Rectal smooth muscle tissue (tissue), 1 donor: ENCODE measurements around the gene IKZF4.
"Not testable (repeated sequence)": the region's sequence is repeated elsewhere in the genome, so short reads cannot be mapped to it uniquely, and the experiment has no call there.

ENCODE experiments used
- H3K27ac ChIP-seq: one replicate; pipeline ENCODE4 v1.7.0; 2013; ENCODE audit warnings: low read depth, low read length, inconsistent platforms
- H3K27me3 ChIP-seq: one replicate; pipeline ENCODE4 v1.7.0; 2013; ENCODE audit warnings: low read length; ENCODE audit not compliant: control insufficient read depth, insufficient read depth
- H3K36me3 ChIP-seq: one replicate; pipeline ENCODE4 v1.7.0; 2013; ENCODE audit warnings: low read length; ENCODE audit not compliant: control insufficient read depth, insufficient read depth
- H3K4me1 ChIP-seq: one replicate; pipeline ENCODE4 v1.7.0; 2013; ENCODE audit warnings: low read length; ENCODE audit not compliant: control insufficient read depth, insufficient read depth
- H3K4me3 ChIP-seq: one replicate; pipeline ENCODE4 v1.7.0; 2013; ENCODE audit warnings: low read length
- H3K9ac ChIP-seq: one replicate; pipeline ENCODE4 v1.7.0; 2013; ENCODE audit warnings: low read length

Gene IKZF4

DNA sequence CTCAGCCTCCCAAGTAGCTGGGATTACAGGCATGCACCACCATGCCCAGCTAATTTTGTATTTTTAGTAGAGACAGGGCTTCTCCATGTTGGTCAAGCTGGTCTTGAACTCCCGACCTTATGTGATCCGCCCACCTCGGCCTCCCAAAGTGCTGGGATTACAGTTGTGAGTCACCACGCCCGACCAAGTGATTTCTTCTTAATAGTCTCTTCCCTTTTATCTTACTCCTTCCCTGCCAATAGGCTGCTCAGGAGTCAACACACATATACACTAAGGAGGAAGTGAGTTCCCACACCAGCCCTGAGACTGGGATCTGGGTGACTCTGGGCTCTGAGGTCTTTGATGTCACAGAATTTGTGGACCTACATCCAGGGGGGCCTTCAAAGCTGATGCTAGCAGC, 17.5 kb upstream of the IKZF4 start:
- H3K9ac ChIP-seq, H3K27ac ChIP-seq, H3K4me3 ChIP-seq, H3K27me3 ChIP-seq, H3K4me1 ChIP-seq: not testable (repeated sequence)
- peaks cover 11% of the 10 kb centered on the region for H3K36me3 ChIP-seq

DNA sequence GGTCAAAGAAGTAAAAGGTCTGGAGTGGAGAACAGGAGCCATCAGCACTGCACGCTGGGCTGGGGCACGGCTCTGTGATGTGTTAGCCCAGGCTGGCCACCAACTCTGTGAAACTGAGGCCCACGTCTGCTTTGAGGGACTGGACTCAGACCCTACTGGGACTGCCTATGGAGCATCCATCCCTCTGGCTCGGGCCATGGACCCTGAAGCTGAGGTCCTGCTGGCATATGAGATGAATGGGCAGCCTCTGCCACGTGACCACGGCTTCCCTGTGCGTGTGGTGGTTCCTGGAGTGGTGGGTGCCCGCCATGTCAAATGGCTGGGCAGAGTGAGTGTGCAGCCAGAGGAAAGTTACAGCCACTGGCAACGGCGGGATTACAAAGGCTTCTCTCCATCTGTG, 16.6 kb upstream of the IKZF4 start:
- Histone ChIP-seq H3K4me1 (peaks cover 3% of the 10 kb centered on the region), H3K27ac (no peak overlapping the region), H3K36me3 (peaks cover 11% of the 10 kb centered on the region), H3K9ac (no peak overlapping the region), H3K4me3 (no peak overlapping the region), H3K27me3 (no peaks in the 10 kb centered on the region)

DNA sequence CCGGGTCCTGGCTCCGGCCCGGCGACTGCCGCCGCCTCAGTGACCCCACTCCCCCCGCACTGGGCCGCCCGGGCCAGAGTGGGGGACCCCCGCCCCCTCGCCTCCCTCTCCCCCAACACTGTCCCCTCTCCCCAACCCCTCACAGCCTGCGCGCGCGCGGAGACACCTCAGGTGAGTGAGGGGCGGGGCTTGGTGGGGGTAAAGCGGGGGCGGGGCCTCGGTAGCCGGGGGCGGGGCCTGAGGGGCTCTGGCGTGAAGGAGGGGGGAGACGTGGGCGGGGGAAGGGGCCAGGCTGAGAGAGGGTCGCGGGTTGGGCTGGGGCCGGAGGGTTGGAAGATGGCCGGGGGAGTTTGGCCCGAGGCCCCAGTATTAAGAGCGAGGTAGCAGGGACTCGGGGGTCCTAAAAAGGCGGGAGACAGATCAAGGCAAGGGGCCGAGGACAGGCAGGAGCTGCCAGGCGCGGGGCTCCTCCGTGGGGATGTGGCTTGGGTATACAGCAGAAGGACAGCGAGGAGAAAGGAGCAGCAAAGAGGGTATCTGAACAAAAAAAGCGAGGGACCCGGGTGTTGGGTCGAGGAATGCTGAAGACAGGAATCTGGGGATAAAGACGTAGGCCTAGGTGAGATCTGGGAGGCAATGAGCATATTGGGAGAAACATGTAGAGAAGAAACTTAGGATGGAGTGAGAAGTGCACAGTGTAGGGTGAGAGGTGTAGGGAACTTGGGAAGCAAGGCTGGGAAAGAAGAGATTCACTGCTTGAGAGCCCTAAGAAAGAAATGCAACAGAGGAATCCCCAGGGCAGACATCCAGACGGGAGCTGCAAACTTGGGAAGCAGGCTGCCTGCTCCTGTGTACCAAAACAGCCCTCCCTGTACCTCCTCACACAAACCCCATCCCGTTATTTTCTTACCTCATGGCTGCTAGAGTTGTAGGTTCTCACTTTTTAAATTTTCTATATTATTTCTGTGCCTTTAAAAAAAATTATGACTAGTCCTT, 13.0 kb upstream of the IKZF4 start:
- Histone ChIP-seq H3K9ac (peak overlapping the region; percentile 77), H3K4me1 (peaks cover 3% of the 10 kb centered on the region), H3K27me3 (no peaks in the 10 kb centered on the region), H3K36me3 (peaks cover 11% of the 10 kb centered on the region), H3K27ac (peak overlapping the region; percentile 82), H3K4me3 (peak overlapping the region; percentile 75)

DNA sequence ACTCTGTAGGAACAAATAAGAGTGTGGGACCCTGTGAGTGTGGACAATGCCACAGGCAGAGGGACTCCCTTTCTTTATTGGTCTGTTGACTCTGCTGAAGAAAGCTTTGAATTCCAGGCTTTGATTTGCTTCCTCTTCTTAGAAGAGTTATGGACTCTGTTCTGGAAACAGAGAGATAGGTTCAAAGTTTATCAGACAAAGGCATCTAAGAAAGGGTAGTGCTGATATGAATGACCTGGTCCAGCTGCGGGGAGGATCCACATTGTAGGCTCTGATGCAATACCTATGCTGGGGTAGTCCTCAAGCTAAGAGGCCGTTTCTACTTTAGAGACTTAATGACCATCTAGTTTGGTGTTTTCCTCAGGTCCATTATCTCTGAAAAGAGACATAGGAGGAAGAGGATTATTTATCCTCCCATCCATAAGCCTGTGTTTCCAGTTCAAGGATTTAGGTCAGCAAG, 10.7 kb upstream of the IKZF4 start:
- Histone ChIP-seq H3K4me1 (peaks cover 3% of the 10 kb centered on the region), H3K27ac (no peak overlapping the region), H3K4me3 (no peak overlapping the region), H3K36me3 (no peaks in the 10 kb centered on the region), H3K27me3 (no peaks in the 10 kb centered on the region), H3K9ac (no peak overlapping the region)

DNA sequence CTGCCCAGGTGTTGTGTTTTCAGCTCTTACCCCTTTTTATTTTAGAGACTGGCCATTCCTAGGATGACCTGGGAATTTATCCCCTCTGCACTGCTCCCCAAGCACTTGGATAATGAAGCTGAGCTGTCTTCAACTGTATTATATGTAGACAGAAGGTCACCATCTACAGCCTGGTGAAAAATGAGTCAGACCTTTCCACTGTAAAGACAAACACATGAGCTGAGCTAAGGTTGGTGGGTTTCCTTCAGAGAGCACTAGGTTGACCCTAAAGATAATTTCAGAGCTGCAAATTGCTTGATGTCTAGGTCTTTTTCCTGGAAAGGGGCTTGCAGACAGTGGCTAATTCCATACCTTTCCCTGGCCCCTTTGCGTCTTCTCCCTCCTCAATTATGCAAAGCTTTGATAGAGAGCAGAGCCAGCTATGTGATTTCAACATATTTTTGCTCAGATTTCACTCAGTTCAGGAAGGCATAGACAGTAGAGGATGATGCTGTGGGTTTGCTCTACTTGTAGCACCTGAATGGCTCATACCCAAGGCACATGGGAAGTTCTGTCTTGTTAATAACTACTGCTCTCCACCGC, 9.2 kb upstream of the IKZF4 start:
- Histone ChIP-seq H3K4me1 (peaks cover 3% of the 10 kb centered on the region), H3K36me3 (no peaks in the 10 kb centered on the region), H3K27ac (no peak overlapping the region), H3K27me3 (no peaks in the 10 kb centered on the region), H3K4me3 (no peak overlapping the region), H3K9ac (no peak overlapping the region)

DNA sequence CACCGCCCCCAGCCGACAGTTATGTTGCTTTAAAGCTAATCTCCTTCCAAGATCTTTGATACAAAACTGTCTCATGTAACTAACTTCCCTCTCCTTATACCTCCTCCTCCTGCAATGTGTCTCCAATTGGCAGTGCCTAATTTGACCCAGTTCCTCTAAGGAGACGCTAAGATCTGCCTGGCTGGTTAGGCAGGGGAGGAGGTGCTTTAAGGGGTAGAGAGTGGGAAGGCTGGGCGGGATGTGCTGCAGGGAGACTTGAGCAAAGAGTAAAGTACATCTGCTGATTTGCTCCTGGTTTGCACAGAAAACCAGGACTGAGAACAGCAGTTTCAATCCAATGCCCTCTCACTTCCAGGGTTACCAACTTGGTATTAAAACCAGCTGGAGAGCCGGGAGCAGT, 7.4 kb upstream of the IKZF4 start:
- no peak overlapping the region for H3K9ac ChIP-seq

DNA sequence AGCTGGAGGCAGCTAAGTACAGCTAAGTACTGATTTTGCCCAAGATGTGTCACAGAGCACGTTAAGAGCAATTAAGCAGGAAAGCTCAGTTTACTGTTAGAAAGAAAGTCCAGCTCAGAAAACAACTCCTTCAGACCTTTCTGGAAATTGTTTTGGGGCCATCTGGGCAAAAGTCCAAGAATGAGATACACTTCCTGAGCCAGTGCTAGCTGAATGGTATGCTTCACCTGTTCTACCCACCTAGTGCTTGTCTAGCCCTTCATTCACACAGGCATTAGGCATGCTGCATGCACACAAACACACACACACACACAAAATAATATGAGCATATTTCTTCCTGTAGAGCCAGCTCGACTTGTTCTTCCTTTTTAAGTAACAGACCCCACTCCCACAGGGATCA, 6.6 kb upstream of the IKZF4 start:
- no peak overlapping the region for H3K9ac ChIP-seq

More for the DNA sequence above, 7.4 kb upstream of the IKZF4 start:
- Histone ChIP-seq H3K36me3 (no peaks in the 10 kb centered on the region), H3K27ac (no peak overlapping the region), H3K4me1 (no peaks in the 10 kb centered on the region), H3K4me3 (no peak overlapping the region), H3K27me3 (no peaks in the 10 kb centered on the region)

DNA sequence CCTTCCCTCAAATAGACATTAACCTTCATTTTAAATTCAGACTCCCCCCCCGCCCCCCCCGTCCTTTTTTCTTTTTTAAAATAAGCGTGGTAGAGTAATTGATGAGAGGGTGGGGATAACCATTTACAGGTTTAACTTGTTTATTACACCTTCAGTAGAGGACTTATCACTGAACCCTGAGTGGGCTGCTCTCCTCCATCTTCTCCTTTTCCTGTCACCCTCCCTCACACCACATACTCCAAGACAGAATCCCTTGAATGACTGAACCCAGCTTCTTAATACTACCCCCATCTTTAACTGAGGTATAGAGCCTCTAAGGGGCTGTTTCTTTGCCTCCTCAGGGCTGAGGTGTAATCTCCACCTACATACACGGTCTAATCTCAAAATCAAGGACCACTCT, 3.7 kb upstream of the IKZF4 start:
- no peak overlapping the region for H3K9ac ChIP-seq
- H3K4me1 ChIP-seq = peaks cover 15% of the 10 kb centered on the region
- H3K4me3 ChIP-seq = no peak overlapping the region
- H3K36me3 ChIP-seq = no peaks in the 10 kb centered on the region
- no peaks in the 10 kb centered on the region for H3K27me3 ChIP-seq
- no peak overlapping the region for H3K27ac ChIP-seq

More for the DNA sequence above, 6.6 kb upstream of the IKZF4 start:
- no peak overlapping the region for H3K27ac ChIP-seq
- no peak overlapping the region for H3K4me3 ChIP-seq
- no peaks in the 10 kb centered on the region for H3K27me3 ChIP-seq
- H3K4me1 ChIP-seq = no peaks in the 10 kb centered on the region
- no peaks in the 10 kb centered on the region for H3K36me3 ChIP-seq

DNA sequence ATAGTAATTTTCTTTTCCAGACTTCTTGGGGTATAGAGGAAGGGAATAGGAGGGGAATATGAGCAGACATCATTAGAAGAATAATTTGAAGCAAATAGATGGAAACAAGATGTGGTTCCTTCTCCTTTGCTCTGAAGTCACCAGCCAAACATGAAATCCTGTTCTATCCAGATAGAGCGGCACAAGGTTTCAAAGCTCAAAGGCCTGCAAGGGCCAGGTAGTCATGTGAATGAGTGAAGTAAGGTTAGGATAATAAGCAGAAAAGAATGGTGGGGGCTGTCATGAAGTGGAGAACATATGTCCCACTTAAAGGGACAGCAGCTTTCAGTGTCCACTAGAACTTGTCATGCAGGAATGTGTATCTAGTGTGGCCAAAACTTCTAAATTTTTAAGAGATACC, 2.5 kb upstream of the IKZF4 start:
- Histone ChIP-seq H3K36me3 (no peaks in the 10 kb centered on the region), H3K4me3 (no peak overlapping the region), H3K27me3 (no peaks in the 10 kb centered on the region), H3K27ac (no peak overlapping the region), H3K9ac (no peak overlapping the region), H3K4me1 (peaks cover 15% of the 10 kb centered on the region)

DNA sequence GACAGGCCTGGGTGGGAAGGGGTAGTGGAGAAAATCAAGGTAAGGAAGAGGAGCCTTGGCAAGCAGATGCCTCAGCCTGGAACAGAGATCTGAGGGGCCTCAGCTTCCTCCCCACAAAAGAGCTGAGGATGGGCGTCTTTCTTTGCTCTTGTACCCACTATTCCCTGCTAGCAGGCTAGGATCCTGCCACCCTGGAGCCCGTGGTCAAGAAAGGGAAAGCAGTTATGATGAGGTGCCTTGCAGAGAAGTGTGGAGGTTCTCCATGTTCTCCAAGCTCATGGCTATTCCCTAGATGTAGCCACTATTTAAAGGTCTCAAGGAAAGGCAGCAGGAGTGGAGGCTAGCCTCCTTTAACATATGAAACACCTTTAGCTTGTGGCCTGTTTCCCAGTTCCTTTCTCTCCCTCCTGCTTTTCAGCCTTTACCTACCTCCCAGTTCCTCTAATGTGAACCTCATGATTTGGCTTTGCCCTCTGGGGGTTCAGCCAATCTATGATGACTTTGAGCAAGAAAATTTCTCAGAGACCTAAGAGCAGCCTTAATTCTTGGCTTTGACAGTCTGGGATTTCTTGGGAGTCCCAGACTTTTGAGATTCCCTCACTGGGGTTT, 1.1 kb downstream of the IKZF4 start:
- H3K4me1 ChIP-seq = peaks cover 15% of the 10 kb centered on the region
- peak overlapping the region; percentile 18 for H3K9ac ChIP-seq
- H3K27me3 ChIP-seq = no peaks in the 10 kb centered on the region
- H3K27ac ChIP-seq = peak overlapping the region; percentile 86
- H3K4me3 ChIP-seq = peak overlapping the region; percentile 47
- H3K36me3 ChIP-seq = no peaks in the 10 kb centered on the region

DNA sequence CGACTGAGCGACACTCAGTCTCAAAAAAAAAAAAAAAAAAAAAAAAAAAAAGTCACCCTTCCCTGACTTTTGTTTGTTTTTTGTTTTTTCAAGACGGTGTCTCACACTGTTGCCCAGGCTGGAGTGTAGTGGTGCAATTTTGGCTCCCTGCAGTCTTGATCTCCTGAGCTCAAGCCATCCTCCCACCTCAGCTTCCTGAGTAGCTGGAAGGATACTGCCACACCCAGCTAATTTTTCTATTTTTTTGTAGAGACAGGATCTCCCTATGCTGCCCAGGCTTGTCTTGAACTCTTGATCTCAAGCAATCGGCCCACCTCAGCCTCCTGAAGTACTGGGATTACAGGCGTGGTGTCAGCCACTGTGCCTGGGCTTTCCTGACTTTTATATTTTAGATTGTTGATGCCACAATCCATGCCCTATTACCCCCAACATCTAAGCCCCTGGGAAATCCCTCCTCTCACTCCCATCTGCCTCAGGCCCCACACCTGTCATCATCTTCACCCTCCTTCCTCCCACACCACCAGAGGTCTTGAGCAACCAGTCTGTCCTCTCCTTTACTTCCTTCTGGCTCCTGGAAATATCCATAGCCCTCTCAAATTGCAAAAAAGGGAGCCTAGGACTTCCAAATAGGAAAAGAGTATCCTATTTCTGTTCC, 7.8 kb downstream of the IKZF4 start:
- Histone ChIP-seq H3K4me1 (no peaks in the 10 kb centered on the region), H3K4me3 (no peak overlapping the region), H3K27ac (no peak overlapping the region), H3K9ac (no peak overlapping the region), H3K36me3 (peaks cover 5% of the 10 kb centered on the region), H3K27me3 (no peaks in the 10 kb centered on the region)

DNA sequence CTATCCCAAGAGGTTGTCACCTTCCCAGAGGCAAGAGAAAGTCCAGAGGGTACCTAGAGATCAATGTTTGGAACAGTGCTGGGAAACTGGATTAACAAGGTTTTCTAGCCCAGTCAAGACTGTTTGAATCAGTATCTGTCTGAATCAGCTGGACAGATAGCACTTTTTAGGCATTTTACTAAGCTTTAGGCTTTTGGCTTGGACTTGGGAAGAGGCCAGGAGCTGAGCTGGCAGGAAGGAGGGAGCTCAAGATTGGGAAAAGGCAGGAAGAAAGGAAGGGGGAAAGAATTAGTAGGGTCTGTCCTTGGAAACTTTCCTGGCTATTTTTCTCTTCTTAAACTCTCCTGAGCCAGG, 8.3 kb downstream of the IKZF4 start:
- Histone ChIP-seq H3K27ac (no peak overlapping the region), H3K4me1 (no peaks in the 10 kb centered on the region), H3K36me3 (peaks cover 5% of the 10 kb centered on the region), H3K9ac (no peak overlapping the region), H3K4me3 (no peak overlapping the region), H3K27me3 (no peaks in the 10 kb centered on the region)
